HG02840 (cell line): ENCODE data around the gene NCOA6.
"Not testable (repeated sequence)": the region's sequence is repeated elsewhere in the genome, so short reads cannot be mapped to it uniquely, and the experiment has no call there.

Experiments used
- ATAC-seq: cut with Tn5 transposase; IDR thresholded peaks from one replicate; pipeline ENCODE4 v1.9.1; 2021; ENCODE audit warnings: mild to moderate bottlenecking, moderate library complexity, moderate number of reproducible peaks; ENCODE audit not compliant: unreplicated experiment, low FRiP score

The NCOA6 gene

DNA sequence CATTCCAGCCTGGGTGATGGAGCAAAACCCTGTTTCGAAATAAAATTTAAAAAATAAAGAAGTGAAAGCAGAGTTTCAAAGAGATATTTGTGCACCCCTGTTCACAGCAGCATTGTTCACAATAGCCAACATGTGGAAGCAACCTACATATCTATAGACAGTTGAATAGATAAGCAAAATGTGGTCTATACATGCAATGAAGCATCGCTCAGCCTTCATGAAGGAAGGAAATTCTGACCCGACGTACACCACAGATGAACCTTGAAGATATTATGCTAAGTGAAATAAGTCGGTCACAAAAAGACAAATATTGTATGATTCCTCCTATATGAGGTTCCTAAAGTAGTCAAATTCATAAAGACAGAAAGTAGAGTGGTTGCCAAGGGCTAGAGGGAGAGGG, 6.5 kb upstream of the NCOA6 start:
- no peak for ATAC-seq

GRCh38 chr20:34829191-34829590, 3.7 kb upstream of the NCOA6 start:
- ATAC-seq, result no peak

DNA sequence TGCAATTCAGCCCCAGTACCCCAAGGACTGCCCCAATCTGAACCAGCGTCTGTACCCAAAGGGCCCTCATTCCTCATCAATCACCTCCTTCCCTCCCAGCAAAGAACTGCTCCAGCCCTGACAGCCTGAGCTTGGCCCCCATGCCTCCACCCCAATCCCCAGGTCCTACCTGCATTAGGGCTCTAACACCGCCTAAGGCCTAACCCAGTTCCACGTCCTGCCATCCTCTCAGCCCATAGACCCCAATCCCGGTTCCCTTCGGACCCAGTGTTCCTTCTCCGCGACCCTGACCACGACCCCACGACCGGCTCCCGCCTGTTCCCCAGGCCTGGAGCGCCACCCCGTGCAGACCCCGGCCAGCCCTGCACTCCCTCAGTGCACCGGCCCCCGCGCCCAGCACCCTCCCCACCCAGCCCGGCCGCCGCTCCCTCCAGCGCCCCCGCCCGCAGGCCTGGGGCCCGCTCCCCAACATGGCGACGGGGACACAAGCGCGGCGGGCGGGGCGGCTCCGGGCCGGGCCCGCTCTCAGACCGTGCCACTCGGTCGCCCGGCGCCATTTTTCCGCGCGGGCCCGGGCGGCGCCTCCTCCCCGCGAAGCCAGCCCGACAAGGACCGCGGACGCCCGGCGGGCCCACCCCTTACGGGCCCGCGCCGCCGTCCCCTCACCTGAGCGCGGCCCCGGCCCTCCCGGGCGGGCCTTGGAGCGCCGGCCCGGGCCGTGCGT, 483 bp downstream of the NCOA6 start:
- ATAC-seq, result peak; percentile 65

GRCh38 chr20:34824452-34824805, 1.0 kb downstream of the NCOA6 start:
- no peak for ATAC-seq

DNA sequence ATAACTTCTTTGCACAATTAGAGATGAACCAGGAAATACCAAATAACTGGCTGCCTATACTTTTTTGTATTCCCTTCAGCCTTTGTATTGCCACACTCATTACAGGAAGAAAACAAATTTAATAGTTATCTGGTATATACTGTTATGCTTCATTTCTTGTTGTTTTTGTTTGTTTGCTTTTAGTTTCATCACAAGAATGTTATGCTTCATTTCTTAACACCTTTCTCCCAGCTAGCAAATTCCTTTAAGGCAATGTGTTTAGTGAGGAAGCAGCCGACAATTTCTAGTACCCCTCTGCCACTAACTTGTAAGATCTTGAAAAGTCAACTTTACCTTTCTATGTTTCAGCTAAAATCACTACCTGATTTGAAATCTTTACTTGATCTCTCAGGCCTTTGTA, 1.4 kb downstream of the NCOA6 start:
- no peak for ATAC-seq

DNA sequence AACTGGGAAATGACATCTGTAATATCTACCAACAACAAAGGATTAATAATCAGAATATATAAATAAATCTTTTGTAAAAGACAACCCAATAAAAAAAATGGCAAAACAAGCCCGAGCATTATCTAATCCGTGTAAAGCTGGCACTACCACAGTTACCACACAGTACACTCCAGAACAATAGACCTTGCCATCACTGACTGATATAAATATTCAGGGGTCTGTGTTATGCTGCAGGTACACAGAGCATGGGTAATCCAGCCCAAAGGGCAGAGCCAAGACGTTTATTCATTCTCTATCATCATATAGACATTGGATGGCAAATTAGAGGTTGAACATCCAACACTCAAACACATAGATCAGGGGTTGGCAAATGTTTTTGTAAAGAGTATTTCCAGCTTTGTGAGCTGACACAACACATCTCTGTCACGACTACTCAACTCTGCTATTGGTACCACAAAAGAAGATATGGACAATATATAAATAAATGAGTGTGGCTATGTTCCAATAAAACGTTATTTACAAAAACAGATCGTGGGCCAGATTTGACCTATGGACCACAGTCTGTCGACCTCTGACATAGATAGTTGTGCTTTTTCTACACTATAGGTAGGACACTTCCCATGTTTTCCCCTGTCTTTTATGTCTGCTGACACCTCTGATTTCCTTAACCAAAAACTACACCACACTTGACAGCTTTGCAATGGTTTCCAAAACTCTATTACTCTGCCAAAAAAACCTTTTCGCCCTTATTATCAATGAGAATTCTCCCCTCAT, 4.5 kb downstream of the NCOA6 start:
- no peak for ATAC-seq

- ATAC-seq, result no peak
Measured at GRCh38 chr20:34817801-34818200, 7.7 kb downstream of the NCOA6 start.

GRCh38 chr20:34817072-34817471, 8.4 kb downstream of the NCOA6 start:
- ATAC-seq, result no peak

DNA sequence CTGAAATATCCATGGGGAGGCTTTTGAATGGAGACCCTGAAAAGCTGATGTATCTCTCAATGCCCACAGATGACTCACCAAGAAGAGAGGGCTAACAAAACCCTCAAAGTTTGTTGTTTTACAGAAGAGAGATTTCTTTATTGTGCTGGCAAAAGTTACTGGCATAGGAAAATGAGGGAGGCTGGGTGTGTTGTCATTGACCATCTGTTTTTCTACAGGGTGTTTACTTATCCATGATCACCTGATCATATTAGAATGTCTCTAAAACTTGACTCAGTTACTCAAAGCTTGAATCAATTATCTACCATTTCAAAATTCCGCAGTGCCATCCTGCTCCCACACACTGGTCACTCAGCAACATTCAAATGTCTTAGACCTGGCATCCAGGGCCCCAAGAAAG, 9.8 kb downstream of the NCOA6 start:
- ATAC-seq, result no peak

DNA sequence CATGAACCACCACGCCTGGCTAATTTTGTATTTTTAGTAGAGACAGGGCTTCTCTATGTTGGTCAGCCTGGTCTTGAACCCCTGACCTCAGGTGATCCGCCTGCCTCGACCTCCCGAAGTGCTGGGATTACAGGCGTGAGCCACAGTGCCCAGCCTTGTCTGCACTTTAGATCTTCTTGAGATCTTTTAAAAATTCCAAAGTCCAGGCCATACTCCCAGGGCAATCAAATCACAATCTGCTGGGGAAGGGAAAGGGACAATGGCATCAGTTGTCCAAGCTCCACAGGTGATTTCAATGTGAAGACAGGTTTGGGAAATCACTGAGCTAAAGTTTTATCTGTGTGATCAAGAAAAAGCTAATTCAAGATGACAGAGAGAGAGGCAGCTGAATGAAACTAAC, 16.9 kb downstream of the NCOA6 start:
- ATAC-seq, result no peak

DNA sequence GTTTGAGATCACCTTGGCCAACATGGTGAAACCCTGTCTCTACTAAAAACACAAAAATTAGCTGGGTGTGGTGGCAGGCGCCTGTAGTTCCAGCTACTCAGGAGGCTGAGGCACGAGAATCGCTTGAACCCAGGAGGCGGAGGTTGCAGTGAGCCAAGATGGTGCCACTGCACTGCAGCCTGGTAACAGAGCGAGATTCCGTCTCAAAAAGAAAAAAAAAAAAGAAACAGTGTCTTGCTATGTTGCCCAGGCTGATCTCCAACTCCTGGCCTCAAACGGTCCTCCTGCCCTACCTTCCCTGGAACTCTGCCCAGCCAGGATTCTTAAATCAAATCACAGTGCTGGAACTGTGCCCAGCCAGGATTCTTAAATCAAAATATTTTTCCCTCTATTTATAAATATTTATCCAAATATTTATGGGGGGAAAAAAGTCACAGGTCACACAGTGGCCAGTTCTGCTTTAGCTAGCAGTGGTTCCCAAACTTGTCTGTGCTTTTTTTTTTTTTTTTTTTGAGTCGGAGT, 17.4 kb downstream of the NCOA6 start:
- not testable (repeated sequence) for ATAC-seq

GRCh38 chr20:34806255-34806654, 19.2 kb downstream of the NCOA6 start:
- no peak for ATAC-seq

DNA sequence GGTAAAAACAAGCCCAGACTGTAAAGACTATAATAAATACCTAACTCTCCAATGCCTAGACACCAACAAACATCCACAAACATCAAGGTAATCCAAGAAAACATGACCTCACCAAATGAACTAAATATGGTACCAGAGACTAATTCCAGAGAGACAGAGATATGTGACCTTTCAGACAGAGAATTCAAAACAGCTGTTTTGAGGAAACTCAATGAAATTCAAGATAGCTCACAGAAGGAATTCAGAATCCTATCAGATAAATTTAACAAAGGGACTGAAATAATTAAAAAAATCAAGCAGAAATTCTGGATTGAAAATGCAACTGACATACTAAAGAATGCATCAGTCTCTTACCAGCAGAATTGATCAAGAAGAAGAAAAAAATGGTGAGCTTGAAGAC, 26.6 kb downstream of the NCOA6 start:
- ATAC-seq, result no peak

- ATAC-seq, result no peak
Measured at GRCh38 chr20:34798328-34798727, 27.1 kb downstream of the NCOA6 start.

- ATAC-seq, result no peak
Measured at GRCh38 chr20:34797012-34797995, 28.1 kb downstream of the NCOA6 start.

- no peak for ATAC-seq
Measured at GRCh38 chr20:34794006-34794585, 31.4 kb downstream of the NCOA6 start.

- no peak for ATAC-seq
Measured at GRCh38 chr20:34792687-34793363, 32.6 kb downstream of the NCOA6 start.

DNA sequence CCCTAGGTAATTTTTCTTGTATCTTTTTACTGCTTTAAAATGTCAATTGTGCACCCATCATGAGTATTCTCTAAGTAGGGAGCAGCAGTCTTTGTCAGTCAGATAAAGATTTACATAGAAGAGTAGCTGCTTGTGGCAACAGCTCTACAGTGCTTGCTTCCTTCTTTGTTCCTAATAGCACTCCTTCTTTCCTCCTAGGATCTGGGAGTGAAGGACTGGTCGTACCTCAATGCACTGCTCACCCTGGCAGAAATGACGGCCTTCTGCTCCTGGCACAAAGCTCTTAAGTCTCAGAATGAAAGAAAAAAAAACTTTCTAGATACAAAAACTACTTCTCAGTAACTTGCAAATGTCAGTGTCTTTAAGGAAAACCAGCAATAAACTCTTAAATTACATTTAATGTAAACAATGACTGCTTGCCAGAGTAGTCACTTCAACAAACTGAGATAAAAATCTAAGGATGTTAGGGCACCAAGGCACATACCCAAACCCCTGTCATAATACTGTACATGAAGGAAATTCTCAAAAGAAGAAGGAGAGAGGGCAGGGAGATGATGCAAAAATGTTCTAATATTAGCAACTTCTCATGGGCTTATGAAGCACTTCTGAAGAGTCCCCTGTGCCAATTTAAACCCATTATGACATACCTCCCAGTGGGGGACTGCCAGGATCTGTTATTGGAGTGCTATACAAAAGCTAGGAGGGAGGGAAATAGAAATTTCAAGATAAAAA, 34.0 kb downstream of the NCOA6 start:
- no peak for ATAC-seq

GRCh38 chr20:34781220-34781619, 44.2 kb downstream of the NCOA6 start:
- no peak for ATAC-seq
